Ovary (tissue), 3 donors: ENCODE data around the gene EPB41L3.

ENCODE experiments used
- CTCF ChIP-seq, 3 donors: fragments of 450-650 bp in 2 of 3; fragments of 200-600 bp in 1 of 3; IDR thresholded peaks; one replicate each; pipeline versions ENCODE4 v1.5.1 to v1.8.0; 2016 to 2022; ENCODE audit warnings: antibody characterized with exemption in 3 of 3, mild to moderate bottlenecking in 1 of 3
- EP300 ChIP-seq: sonication (generic); formaldehyde crosslinking; IDR thresholded peaks from one replicate; pipeline ENCODE4 v1.6.1; 2017; ENCODE audit warnings: antibody characterized with exemption
- POLR2A ChIP-seq: fragments of 450-650 bp; IDR thresholded peaks from one replicate; pipeline ENCODE4 v1.6.1; 2017; ENCODE audit warnings: antibody characterized with exemption, mild to moderate bottlenecking, moderate library complexity
- donor health status: DM: no; HTN: no; CAD: no.

DNA sequence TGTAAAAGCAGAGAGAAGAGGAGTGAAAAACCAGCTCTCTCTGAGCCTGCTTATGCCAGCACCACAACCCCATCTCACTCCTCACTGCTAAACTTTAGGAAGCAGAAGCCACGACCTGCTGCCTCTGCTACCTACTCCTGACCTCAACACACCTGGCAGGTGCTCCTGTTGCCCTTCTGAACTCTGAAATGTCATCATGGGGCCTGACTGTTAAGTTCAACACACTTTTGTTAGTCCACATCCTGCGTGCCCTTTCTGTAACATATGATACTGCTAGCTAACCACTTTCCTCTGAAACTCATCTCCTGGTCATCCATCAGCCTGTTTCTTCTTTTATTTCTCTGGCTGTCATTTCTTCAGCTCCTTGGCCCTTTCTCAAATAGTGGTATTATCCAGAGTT lies 118.1 kb downstream of the EPB41L3 start:
- no peak for TF ChIP-seq CTCF (IDR thresholded peaks at IDR 0.05)
- TF ChIP-seq POLR2A = no peak
- no peak for TF ChIP-seq EP300
